Gastroesophageal sphincter (tissue), 3 donors: ENCODE results near the gene COLEC12.

ENCODE experiments used
- EP300 ChIP-seq: sonication (generic); formaldehyde crosslinking; IDR thresholded peaks from one replicate; pipeline ENCODE4 v1.6.1; 2017; ENCODE audit warnings: antibody characterized with exemption, mild to moderate bottlenecking
- POLR2A ChIP-seq, 2 donors: fragments of 450-650 bp; IDR thresholded peaks; one replicate each; pipeline ENCODE4 v1.6.1; 2017; ENCODE audit warnings: antibody characterized with exemption in 2 of 2, mild to moderate bottlenecking in 2 of 2, moderate library complexity in 1 of 2
- POLR2AphosphoS5 ChIP-seq: sonication (generic); formaldehyde crosslinking; IDR thresholded peaks from one replicate; pipeline ENCODE4 v1.6.1; 2017; ENCODE audit warnings: antibody characterized with exemption
- TF ChIP-seq, protein P1 (sequence below), 4 experiments: fragments of 200-600 bp in 2 of 4; fragments of 450-650 bp in 2 of 4; sonication (generic) in 1 of 4; IDR thresholded peaks; one replicate each; pipeline ENCODE4 v1.5.1; 2017 to 2019; ENCODE audit warnings: antibody characterized with exemption in 4 of 4, mild to moderate bottlenecking in 2 of 4, moderate library complexity in 2 of 4

GRCh38 chr18:413233-413632 lies 87.3 kb downstream of the COLEC12 start:
- TF ChIP-seq, protein P1, sequence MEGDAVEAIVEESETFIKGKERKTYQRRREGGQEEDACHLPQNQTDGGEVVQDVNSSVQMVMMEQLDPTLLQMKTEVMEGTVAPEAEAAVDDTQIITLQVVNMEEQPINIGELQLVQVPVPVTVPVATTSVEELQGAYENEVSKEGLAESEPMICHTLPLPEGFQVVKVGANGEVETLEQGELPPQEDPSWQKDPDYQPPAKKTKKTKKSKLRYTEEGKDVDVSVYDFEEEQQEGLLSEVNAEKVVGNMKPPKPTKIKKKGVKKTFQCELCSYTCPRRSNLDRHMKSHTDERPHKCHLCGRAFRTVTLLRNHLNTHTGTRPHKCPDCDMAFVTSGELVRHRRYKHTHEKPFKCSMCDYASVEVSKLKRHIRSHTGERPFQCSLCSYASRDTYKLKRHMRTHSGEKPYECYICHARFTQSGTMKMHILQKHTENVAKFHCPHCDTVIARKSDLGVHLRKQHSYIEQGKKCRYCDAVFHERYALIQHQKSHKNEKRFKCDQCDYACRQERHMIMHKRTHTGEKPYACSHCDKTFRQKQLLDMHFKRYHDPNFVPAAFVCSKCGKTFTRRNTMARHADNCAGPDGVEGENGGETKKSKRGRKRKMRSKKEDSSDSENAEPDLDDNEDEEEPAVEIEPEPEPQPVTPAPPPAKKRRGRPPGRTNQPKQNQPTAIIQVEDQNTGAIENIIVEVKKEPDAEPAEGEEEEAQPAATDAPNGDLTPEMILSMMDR (IDR thresholded peaks at IDR 0.05), result no peak
- TF ChIP-seq POLR2A (IDR thresholded peaks at IDR 0.05), result no peak
- no peak for TF ChIP-seq POLR2AphosphoS5
- no peak for TF ChIP-seq EP300
